GM19193 (cell line): ENCODE measurements around the gene DMKN.

ENCODE experiments used
- POLR2A ChIP-seq: IDR thresholded peaks from 4 replicates; pipeline ENCODE4 v1.6.1; 2011; ENCODE audit not compliant: insufficient read depth, insufficient read length; ENCODE audit errors: extremely low read depth

DMKN gene

GRCh38 chr19:35498984-35499527 is 14.4 kb downstream of the DMKN start:
- no peak for TF ChIP-seq POLR2A

- TF ChIP-seq POLR2A: no peak
Measured at GRCh38 chr19:35498220-35498619, 15.2 kb downstream of the DMKN start.

GRCh38 chr19:35497406-35497805 is 16.0 kb downstream of the DMKN start:
- no peak for TF ChIP-seq POLR2A

- TF ChIP-seq POLR2A: no peak
Measured at GRCh38 chr19:35495107-35496064, 18.1 kb downstream of the DMKN start.

GRCh38 chr19:35493971-35494370 is 19.5 kb downstream of the DMKN start:
- no peak for TF ChIP-seq POLR2A

GRCh38 chr19:35491836-35492360 is 21.6 kb downstream of the DMKN start:
- TF ChIP-seq POLR2A: no peak

GRCh38 chr19:35490364-35490763 is 23.1 kb downstream of the DMKN start, which contains the start of gene KRTDAP:
KRTDAP (minus strand) TSS chr19:35490464; CDS start chr19:35490442, 22 bp downstream.
- no peak for TF ChIP-seq POLR2A

GRCh38 chr19:35488677-35489076 is 24.8 kb downstream of the DMKN start:
- no peak for TF ChIP-seq POLR2A

- TF ChIP-seq POLR2A: no peak
Measured at GRCh38 chr19:35487656-35488182, 25.7 kb downstream of the DMKN start.

GRCh38 chr19:35486268-35486708 is 27.2 kb downstream of the DMKN start:
- TF ChIP-seq POLR2A: no peak

GRCh38 chr19:35484252-35485036 is 29.0 kb downstream of the DMKN start:
- no peak for TF ChIP-seq POLR2A

- no peak for TF ChIP-seq POLR2A
Measured at GRCh38 chr19:35483089-35483488, 30.4 kb downstream of the DMKN start.

GRCh38 chr19:35478794-35479677 is 34.4 kb downstream of the DMKN start:
- no peak for TF ChIP-seq POLR2A

GRCh38 chr19:35476149-35476548 is 37.3 kb downstream of the DMKN start:
- no peak for TF ChIP-seq POLR2A

- TF ChIP-seq POLR2A: no peak
Measured at GRCh38 chr19:35474104-35474503, 39.3 kb downstream of the DMKN start.

- TF ChIP-seq POLR2A: no peak
Measured at GRCh38 chr19:35471946-35472345, 41.5 kb downstream of the DMKN start.
